Hepatocyte (in vitro differentiated cells): Measurements from ENCODE around the gene LILRA6. TPM values are rescaled to one million over a fixed set of nuclear protein-coding genes. Genes with fewer than 3 reads are reported as not detected.
"Not testable (repeated sequence)": the region's sequence is repeated elsewhere in the genome, so short reads cannot be mapped to it uniquely, and the experiment has no call there.

Source experiments
- DNase-seq: peaks from one replicate; pipeline ENCODE4 v3.0.0-alpha.2; 2016; ENCODE audit warnings: low spot score
- H2AFZ ChIP-seq: fragments of 200-600 bp; sonication (generic); 2 replicates; pipeline ENCODE4 v1.6.0; 2016; ENCODE audit warnings: antibody characterized with exemption, mild to moderate bottlenecking
- H3K27ac ChIP-seq: fragments of 200-600 bp; sonication (generic); 2 replicates; pipeline ENCODE4 v1.5.1; 2016; ENCODE audit warnings: mild to moderate bottlenecking
- H3K27me3 ChIP-seq: fragments of 200-600 bp; sonication (generic); 2 replicates; pipeline ENCODE4 v1.6.1; 2016
- H3K36me3 ChIP-seq: fragments of 200-600 bp; sonication (generic); replicated peaks from 2 replicates; pipeline ENCODE4 v1.5.1; 2016; ENCODE audit warnings: low read depth; ENCODE audit not compliant: insufficient read depth
- H3K4me1 ChIP-seq: fragments of 200-600 bp; sonication (generic); 2 replicates; pipeline ENCODE4 v1.5.1; 2016; ENCODE audit warnings: mild to moderate bottlenecking, moderate library complexity; ENCODE audit not compliant: insufficient read depth
- H3K4me2 ChIP-seq: fragments of 200-600 bp; sonication (generic); 2 replicates; pipeline ENCODE4 v1.6.0; 2016
- H3K4me3 ChIP-seq: fragments of 200-600 bp; sonication (generic); 2 replicates; pipeline ENCODE4 v1.5.1; 2016; ENCODE audit warnings: mild to moderate bottlenecking
- H3K79me2 ChIP-seq: fragments of 200-600 bp; sonication (generic); 2 replicates; pipeline ENCODE4 v1.6.0; 2017; ENCODE audit warnings: mild to moderate bottlenecking
- H3K9me2 ChIP-seq: fragments of 200-600 bp; sonication (generic); replicated peaks from 2 replicates; pipeline ENCODE4 v1.6.0; 2017; ENCODE audit warnings: mild to moderate bottlenecking; ENCODE audit not compliant: insufficient read depth
- H3K9me3 ChIP-seq: fragments of 200-600 bp; sonication (generic); 2 replicates; pipeline ENCODE4 v1.5.1; 2016; ENCODE audit warnings: low read depth, mild to moderate bottlenecking
- H4K20me1 ChIP-seq: fragments of 200-600 bp; sonication (generic); 2 replicates; pipeline ENCODE4 v1.6.0; 2016; ENCODE audit warnings: mild to moderate bottlenecking; ENCODE audit not compliant: insufficient read depth, poor library complexity, severe bottlenecking
- EZH2 ChIP-seq: fragments of 200-600 bp; sonication (generic); IDR thresholded peaks from 2 replicates; pipeline ENCODE4 v1.6.1; 2016; ENCODE audit warnings: antibody characterized with exemption, mild to moderate bottlenecking, borderline replicate concordance
- EZH2phosphoT487 ChIP-seq: fragments of 200-600 bp; sonication (generic); IDR thresholded peaks from one replicate; pipeline ENCODE4 v1.6.1; 2018; ENCODE audit warnings: antibody characterized with exemption, mild to moderate bottlenecking, low read depth, moderate library complexity; ENCODE audit not compliant: unreplicated experiment, severe bottlenecking
- WGBS: methylation state at CpG from one replicate; pipeline ENCODE4 v1.1.6; 2016; ENCODE audit warnings: low lambda C conversion rate; ENCODE audit errors: missing lambda C conversion rate; 5-methylcytosine and 5-hydroxymethylcytosine counted together
- polyA plus RNA-seq: library from polyadenylated mRNA; unstranded; fragments of >200 nt; fragmentation: Nextera tagmentation; extraction: Ambion mirVana; gene quantifications from 2 replicates; pipeline ENCODE4 v1.2.1, GENCODE V29; 2016
- total RNA-seq: library from RNA; depleted of rRNA; stranded (reverse); fragments of >200 nt; gene quantifications from 2 replicates; pipeline ENCODE4 v1.2.3, GENCODE V29; 2014
- TF ChIP-seq, protein P1 (sequence below): fragments of 200-600 bp; sonication (generic); IDR thresholded peaks from 2 replicates; pipeline ENCODE4 v1.5.1; 2016; ENCODE audit warnings: antibody characterized with exemption, mild to moderate bottlenecking; ENCODE audit not compliant: poor library complexity

LILRA6 gene
- total and polyA plus RNA-seq, 2 experiments from 2014 or later = 0.36 TPM; not detected in 1

DNA sequence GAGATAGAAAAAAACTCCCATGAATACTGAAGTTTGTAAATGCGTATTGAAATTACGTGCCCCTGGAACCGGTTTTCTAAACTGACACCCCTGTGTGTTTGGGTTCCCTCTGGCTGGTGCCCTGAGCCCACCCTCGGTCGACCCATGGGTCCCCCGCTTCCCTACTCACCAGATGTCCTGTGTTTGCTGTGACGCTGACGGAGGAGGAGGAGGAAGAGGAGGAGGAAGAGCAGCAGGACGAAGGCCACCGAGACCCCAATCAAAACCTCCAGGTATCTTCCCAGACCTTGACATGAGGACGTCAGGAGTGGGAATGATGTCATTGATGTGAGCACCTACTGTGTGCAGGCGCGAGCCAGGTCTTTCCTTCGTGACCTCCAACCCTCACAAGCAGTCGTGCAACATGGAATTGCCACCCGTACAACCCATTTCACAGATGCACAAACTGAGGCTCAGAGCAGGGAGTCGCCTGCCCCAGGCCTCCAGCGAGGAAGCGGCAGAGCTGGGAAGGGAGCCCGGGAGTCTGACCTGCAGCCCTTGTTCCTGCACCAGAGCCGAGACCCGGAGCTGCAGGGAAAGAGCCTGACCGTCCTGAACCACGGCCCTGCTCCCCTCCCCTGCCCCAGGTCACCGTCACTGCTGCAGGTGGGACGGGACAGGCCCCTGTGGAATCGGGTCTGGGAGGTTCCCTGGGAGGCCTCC, 23.5 kb downstream of the LILRA6 start:
- H3K4me1 ChIP-seq = no peaks in the 10 kb centered on the region
- H2AFZ ChIP-seq = no peak overlapping the region
- DNase-seq = no peak
- H3K79me2 ChIP-seq = no peaks in the 10 kb centered on the region
- H3K27ac ChIP-seq = no peak overlapping the region
- no peak overlapping the region for H3K4me2 ChIP-seq
- no peak overlapping the region for H3K4me3 ChIP-seq
- TF ChIP-seq EZH2phosphoT487 (no peak), EZH2 (no peak)
- TF ChIP-seq, protein P1, sequence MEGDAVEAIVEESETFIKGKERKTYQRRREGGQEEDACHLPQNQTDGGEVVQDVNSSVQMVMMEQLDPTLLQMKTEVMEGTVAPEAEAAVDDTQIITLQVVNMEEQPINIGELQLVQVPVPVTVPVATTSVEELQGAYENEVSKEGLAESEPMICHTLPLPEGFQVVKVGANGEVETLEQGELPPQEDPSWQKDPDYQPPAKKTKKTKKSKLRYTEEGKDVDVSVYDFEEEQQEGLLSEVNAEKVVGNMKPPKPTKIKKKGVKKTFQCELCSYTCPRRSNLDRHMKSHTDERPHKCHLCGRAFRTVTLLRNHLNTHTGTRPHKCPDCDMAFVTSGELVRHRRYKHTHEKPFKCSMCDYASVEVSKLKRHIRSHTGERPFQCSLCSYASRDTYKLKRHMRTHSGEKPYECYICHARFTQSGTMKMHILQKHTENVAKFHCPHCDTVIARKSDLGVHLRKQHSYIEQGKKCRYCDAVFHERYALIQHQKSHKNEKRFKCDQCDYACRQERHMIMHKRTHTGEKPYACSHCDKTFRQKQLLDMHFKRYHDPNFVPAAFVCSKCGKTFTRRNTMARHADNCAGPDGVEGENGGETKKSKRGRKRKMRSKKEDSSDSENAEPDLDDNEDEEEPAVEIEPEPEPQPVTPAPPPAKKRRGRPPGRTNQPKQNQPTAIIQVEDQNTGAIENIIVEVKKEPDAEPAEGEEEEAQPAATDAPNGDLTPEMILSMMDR = no peak
- no peaks in the 10 kb centered on the region for H4K20me1 ChIP-seq
- no peaks in the 10 kb centered on the region for H3K9me2 ChIP-seq
- no peaks in the 10 kb centered on the region for H3K27me3 ChIP-seq
- H3K36me3 ChIP-seq = no peaks in the 10 kb centered on the region
- no peaks in the 10 kb centered on the region for H3K9me3 ChIP-seq
- 96% methylated on average over 27 of the region's 27 CpGs for WGBS

DNA sequence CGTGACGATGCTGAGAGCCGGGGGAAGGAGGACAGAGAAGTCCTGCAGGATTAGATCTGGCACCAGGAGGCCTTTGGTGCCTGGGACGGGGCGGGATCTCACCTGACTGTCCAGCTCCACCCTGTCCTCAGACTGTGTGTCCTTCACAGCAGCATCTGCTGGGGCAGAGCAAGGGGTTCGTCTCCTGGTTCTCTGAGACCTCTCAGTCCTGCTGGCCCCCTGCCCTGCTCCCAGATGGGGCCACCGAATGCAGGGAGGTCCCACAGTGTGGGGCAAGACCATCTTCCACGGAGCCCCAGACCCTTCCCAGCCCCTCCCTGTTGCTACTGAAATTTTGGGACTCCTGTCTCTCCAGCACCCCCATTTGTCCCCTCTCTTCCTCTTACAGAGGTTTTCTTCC, 24.3 kb downstream of the LILRA6 start:
- Histone ChIP-seq H2AFZ (no peak overlapping the region), H3K9me3 (no peaks in the 10 kb centered on the region), H4K20me1 (no peaks in the 10 kb centered on the region), H3K4me1 (no peaks in the 10 kb centered on the region), H3K27ac (no peak overlapping the region), H3K9me2 (no peaks in the 10 kb centered on the region), H3K27me3 (no peaks in the 10 kb centered on the region), H3K4me3 (no peak overlapping the region), H3K36me3 (no peaks in the 10 kb centered on the region), H3K79me2 (peaks cover 4% of the 10 kb centered on the region), H3K4me2 (no peak overlapping the region)
- DNase-seq = no peak
- TF ChIP-seq, protein P1 = no peak
- no peak for TF ChIP-seq EZH2phosphoT487
- TF ChIP-seq EZH2 = no peak
- 72% methylated on average over 8 of the region's 8 CpGs for WGBS

DNA sequence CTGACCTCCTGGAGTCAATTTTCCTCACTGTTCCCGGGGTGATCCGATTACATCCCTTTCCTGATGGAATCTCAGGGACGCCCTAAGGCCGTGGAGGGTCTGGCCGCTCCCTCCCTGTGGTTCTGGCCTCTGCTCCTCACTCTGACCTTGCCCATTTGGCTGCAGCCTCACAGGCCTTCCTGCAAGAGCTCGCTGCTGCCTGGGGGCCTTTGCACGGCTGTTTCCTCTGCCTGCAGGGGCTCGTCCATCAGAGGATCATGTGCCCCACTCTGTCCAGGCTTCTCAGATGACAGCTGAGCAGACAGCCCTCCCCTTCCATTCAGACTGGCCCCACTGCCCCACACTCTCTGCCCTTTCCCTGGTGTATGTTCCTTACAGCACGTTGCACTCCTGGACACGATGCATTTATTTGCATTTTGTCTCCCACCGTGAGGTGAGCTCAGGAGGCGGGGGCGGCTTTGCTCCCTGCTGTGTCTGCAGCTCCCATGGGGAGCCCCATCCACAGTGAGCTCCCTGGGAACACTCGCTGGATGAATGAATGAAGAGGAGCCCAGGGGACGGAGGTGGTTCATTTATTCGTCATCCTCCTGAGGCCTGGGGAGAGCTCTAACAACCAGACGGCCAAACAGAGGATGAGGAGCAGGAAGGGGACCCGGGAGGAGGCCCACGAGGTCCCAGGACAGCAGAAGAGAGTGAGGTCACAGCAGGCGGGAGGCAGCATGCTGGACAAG, 24.9 kb downstream of the LILRA6 start:
- H3K4me1 ChIP-seq, H3K9me3 ChIP-seq, H4K20me1 ChIP-seq, H2AFZ ChIP-seq, H3K27me3 ChIP-seq, H3K79me2 ChIP-seq, H3K27ac ChIP-seq, H3K4me2 ChIP-seq, H3K36me3 ChIP-seq, H3K9me2 ChIP-seq, DNase-seq, H3K4me3 ChIP-seq: not testable (repeated sequence)
- 60% methylated on average over 18 of the region's 20 CpGs for WGBS

DNA sequence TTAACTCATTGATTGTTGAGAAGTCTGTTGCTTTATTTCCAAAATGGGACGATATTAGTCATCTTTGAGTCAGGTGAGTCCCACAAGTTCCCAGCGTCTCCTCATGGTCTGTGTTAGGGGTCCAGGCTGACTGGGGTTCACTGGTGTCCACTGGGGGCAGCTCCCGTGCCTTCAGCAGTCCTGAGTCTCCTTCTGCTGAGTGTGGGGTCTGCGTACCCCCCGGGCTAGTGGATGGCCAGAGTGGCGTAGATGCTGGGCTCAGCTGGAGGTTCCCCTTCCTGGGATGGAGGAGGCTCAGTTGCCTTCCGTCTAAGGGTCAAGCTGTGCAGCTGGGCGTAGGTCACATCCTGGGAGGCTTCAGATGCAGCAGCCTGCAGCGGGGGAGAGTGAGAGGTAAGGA, 25.7 kb downstream of the LILRA6 start:
- Histone ChIP-seq H3K27me3 (no peaks in the 10 kb centered on the region), H3K4me1 (no peaks in the 10 kb centered on the region), H2AFZ (no peak overlapping the region), H4K20me1 (no peaks in the 10 kb centered on the region), H3K79me2 (peaks cover 17% of the 10 kb centered on the region), H3K4me3 (no peak overlapping the region), H3K27ac (no peak overlapping the region), H3K4me2 (no peak overlapping the region), H3K9me3 (no peaks in the 10 kb centered on the region), H3K9me2 (no peaks in the 10 kb centered on the region), H3K36me3 (no peaks in the 10 kb centered on the region)
- DNase-seq = no peak
- TF ChIP-seq EZH2phosphoT487 = no peak
- TF ChIP-seq, protein P1 = no peak
- no peak for TF ChIP-seq EZH2
- WGBS = 90% methylated on average over 9 of the region's 9 CpGs

- H4K20me1 ChIP-seq, H3K4me3 ChIP-seq, H3K27ac ChIP-seq, DNase-seq, H3K4me2 ChIP-seq, H3K36me3 ChIP-seq, H3K27me3 ChIP-seq, H2AFZ ChIP-seq, H3K9me2 ChIP-seq, H3K9me3 ChIP-seq: not testable (repeated sequence)
- WGBS = 98% methylated on average over 11 of the region's 19 CpGs
- peaks cover 13% of the 10 kb centered on the region for H3K4me1 ChIP-seq
- peaks cover 19% of the 10 kb centered on the region for H3K79me2 ChIP-seq
Observed at GRCh38 chr19:54214734-54215133, 27.9 kb downstream of the LILRA6 start.

GRCh38 chr19:54214217-54214616, 28.4 kb downstream of the LILRA6 start:
- H4K20me1 ChIP-seq, H3K27ac ChIP-seq, DNase-seq, H3K4me3 ChIP-seq, H3K27me3 ChIP-seq, H2AFZ ChIP-seq, H3K9me2 ChIP-seq, H3K36me3 ChIP-seq, H3K9me3 ChIP-seq, H3K4me2 ChIP-seq: not testable (repeated sequence)
- 49% methylated on average over 5 of the region's 5 CpGs for WGBS
- Histone ChIP-seq H3K79me2 (peaks cover 19% of the 10 kb centered on the region), H3K4me1 (peaks cover 18% of the 10 kb centered on the region)
